Renal cortex interstitium (tissue), 11 donors: Measurements from ENCODE around the gene GCHFR. TPM values are rescaled to one million over a fixed set of nuclear protein-coding genes. Genes with fewer than 3 reads are reported as not detected.

Source experiments
- DNase-seq, 11 donors: peaks; one replicate each; pipeline ENCODE4 v3.0.0-alpha.2; 2013; ENCODE audit warnings: low read depth in 9 of 11, low spot score in 4 of 11; ENCODE audit errors: extremely low read depth in 1 of 11
- polyA plus RNA-seq, 3 donors: library from polyadenylated mRNA; unstranded; fragments of 120-200 nt; gene quantifications; one replicate each; pipeline ENCODE4 v1.2.1, GENCODE V29; 2013; ENCODE audit not compliant: insufficient read length in 3 of 3

Gene GCHFR
- polyA plus RNA-seq, 3 donors: 29.7 to 53.1 (median 44.7) TPM

DNA sequence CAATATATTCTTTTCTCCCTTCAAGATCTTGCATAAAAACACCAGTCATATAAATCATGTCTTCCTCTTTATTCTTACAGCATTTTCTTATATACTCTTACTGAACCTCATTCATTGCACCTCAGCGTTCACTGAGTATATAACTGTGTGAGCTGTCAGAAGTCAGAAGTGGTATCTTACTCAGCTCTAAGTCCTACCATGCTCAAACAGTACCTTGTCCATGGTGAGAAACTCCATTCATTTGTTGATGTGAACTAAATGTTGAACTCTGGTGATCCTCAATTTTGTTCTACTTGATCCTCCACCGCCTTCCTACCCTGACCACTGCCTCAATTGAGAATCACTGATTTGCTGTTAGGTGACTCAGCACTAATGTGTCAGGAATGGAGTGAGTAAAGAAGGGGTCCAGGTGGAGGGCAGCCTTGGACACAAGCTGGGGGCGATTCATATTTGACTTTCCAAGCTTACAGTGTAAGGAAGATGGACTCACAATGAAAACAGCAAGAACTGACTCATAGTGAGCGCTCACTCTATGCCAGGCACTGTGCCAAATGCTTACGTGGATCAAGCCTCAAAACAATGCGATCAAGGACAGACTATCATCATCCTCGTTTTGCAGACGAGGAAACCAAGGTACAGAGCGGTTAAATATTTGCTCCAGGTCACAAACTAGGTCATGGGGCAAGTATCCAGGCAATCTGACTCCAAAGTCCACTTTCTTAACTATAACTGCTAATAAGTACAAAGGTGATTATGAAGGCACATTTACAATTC lies 29.5 kb downstream of the GCHFR start:
- DNase-seq: no peak

DNA sequence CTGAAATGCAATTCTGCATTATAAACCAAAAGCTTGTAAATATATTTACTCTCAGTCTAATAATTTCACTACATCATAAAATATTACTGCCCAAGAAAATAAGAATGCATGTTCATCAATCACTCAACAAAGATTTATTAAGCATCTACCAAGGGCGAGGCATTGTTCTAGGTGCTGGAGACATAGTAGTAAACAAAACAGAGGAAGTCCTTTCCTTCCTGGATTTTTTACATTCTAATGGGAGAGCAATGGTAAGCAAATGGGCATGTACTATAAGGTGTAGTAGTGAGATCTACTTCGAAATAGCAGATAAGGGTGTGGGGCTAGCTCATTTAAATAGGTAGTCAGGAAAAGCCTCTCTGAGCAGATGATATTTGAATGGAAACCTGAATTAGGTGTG lies 32.2 kb downstream of the GCHFR start:
- DNase-seq: no peak

DNA sequence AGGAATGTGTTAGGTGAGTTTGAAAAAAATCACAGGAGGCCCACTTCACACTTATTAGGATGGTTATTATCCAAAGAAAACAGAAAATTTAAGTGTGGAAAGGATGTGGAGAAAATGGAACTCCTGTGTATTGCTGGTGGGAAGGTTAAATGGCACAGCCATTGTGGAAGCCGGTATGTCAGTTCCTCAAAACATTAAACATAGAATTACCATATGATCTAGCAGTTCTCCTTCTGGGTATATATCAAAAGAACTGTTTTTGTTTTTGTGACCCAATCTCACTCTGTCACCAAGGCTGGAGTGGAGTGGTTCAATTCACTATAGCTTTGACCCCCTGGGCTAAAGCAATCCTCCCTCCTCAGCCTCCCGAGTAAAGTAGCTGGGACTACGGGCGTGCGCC lies 32.6 kb downstream of the GCHFR start:
- no peak for DNase-seq

DNA sequence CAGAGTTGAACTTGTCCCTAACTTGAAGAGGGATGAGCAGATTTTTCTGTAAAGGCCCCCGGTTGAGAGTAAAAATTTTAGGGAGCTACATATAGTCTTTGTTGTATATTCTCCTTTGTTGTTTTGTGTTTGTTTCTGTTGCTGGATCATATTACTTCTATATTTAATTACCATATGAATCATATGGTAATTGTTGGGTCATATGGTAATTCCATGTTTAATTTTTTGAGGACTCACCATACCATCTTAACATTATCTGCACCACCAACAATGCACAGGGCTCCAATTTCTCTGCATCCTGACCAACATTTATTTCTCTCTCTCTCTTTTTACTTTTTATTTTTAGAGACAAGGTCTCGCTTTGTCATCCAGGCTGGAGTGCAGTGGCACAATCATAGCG lies 35.7 kb downstream of the GCHFR start:
- no peak for DNase-seq

GRCh38 chr15:40803076-40803475 lies 39.2 kb downstream of the GCHFR start:
- DNase-seq: no peak

- DNase-seq: no peak
These were observed 39.8 kb downstream of the GCHFR start for GRCh38 chr15:40803688-40804087.

GRCh38 chr15:40806672-40807027 lies 42.8 kb downstream of the GCHFR start:
- DNase-seq: no peak

- peak; percentile 92 to 98 (median 96) for DNase-seq
These were observed 43.4 kb downstream of the GCHFR start, which contains the start of the genes DNAJC17 and ZFYVE19 for GRCh38 chr15:40807028-40807887. Gene DNAJC17 (minus strand): TSS chr15:40807473. CDS start chr15:40807446, 27 bp downstream. Gene ZFYVE19 (plus strand): TSS chr15:40807089. CDS start chr15:40807590, 501 bp downstream.

GRCh38 chr15:40807888-40808461 lies 44.1 kb downstream of the GCHFR start:
- peak in 1 of 11 donors; percentile 48 for DNase-seq

GRCh38 chr15:40808861-40809450 lies 45.1 kb downstream of the GCHFR start:
- DNase-seq: no peak

DNA sequence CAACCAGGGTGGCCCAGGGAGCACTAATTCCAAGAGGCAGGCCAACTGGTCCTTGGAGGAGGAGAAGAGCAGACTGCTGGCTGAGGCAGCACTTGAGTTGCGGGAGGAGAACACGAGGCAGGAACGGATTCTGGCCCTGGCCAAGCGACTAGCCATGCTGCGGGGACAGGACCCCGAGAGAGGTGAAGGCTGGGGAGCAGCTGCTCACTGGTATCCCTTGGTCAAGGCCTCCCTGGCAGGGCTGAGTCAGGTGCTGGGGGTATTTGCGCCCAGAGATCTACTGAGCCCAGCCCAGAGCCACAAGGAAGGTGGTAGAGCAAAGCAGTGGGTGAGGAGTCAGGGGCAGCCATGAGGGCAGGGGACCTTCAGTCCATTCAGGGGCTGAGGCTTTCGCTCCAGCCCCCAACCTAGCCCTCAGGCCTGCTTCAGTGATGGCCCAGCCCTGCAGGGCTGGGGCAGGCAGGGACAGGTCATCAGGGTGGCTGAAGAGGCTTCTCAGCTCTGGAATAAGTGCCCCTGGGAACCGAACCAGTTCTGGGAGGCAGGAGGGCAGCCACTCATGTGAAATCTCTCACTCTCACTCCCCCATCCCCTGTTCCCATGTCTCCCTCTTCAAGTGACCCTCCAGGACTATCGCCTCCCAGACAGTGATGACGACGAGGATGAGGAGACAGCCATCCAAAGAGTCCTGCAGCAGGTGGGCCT lies 49.0 kb downstream of the GCHFR start:
- no peak for DNase-seq

DNA sequence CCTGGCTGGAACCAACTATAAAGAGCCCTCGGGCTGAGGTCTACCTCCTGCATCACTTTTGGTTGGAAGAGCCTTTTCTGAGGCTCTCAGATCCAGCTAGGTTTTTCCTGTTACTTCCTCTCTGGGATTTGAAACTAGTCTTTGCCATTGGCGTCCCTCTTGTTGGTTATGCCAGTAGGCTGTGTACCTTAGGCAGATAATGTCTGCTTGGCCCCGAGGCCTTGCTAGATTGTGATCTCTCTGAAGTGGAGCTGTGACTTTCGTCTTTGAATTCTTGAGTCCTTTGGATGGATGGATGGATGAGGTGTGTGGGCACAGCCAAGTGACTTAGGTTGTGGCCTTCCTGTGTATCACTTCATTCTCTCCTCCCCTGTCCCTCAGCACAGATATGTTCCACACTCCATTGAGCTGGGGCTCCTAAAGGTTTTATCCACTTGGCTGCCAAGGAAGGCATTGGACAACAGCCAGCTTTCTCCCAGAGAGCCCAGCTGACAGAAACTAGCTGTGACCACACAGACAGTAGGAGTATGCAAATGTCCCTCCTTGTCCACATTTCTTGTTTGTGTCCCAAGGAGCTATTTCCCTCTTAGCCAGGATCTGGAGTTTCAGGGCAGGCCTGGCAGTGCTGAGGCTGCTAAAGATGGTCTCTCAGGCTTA lies 51.3 kb downstream of the GCHFR start:
- peak in 4 of 11 donors; percentile 24 to 51 (median 34) for DNase-seq

Other genes with a start within 250 kb of the GCHFR start
- 10 to 100 TPM; 28.6 to 34.0 (median 32.0) TPM for gene CCDC32, start 199.0 kb upstream of the GCHFR start, polyA plus RNA-seq
- 10 to 100 TPM; 10.1 to 13.3 (median 12.8) TPM for gene RPUSD2, start 194.8 kb upstream of the GCHFR start, polyA plus RNA-seq
- 10 to 100 TPM; 19.0 to 25.6 (median 20.4) TPM for gene KNL1, start 169.8 kb upstream of the GCHFR start, polyA plus RNA-seq
- gene RAD51, start 68.9 kb upstream of the GCHFR start, polyA plus RNA-seq: 10 to 100 TPM; 10.4 to 17.6 (median 17.3) TPM
- gene RMDN3, start 8.8 kb upstream of the GCHFR start, polyA plus RNA-seq: 10 to 100 TPM; 36.5 to 44.3 (median 39.9) TPM
- gene C15orf62, start 5.9 kb downstream of the GCHFR start, polyA plus RNA-seq: 1 to 10 TPM; 2.1 to 5.2 (median 3.1) TPM
- gene ZFYVE19, start 43.0 kb downstream of the GCHFR start, polyA plus RNA-seq: 10 to 100 TPM; 23.9 to 29.1 (median 28.4) TPM
- 10 to 100 TPM; 35.0 to 43.4 (median 43.0) TPM for gene DNAJC17, start 43.4 kb downstream of the GCHFR start, polyA plus RNA-seq
- gene PPP1R14D, start 64.6 kb downstream of the GCHFR start, polyA plus RNA-seq: under 1 TPM; 0.27 to 0.61 (median 0.44) TPM
- 10 to 100 TPM; 51.5 to 76.8 (median 67.8) TPM for gene SPINT1, start 80.0 kb downstream of the GCHFR start, polyA plus RNA-seq
- gene RHOV, start 110.2 kb downstream of the GCHFR start, polyA plus RNA-seq: 1 to 10 TPM; 1.4 to 2.6 (median 1.5) TPM
- gene VPS18, start 130.4 kb downstream of the GCHFR start, polyA plus RNA-seq: 10 to 100 TPM; 15.5 to 19.2 (median 17.2) TPM
- gene DLL4, start 165.3 kb downstream of the GCHFR start, polyA plus RNA-seq: 1 to 10 TPM; 7.8 to 8.9 (median 8.4) TPM
- gene CHAC1, start 189.4 kb downstream of the GCHFR start, polyA plus RNA-seq: 1 to 10 TPM; 2.3 to 3.2 (median 2.4) TPM